ENCODE measurements around the gene TUBB4A.
A peak's percentile ranks its signal among the peaks of the same experiment; 100 is the strongest.

Gene TUBB4A

DNA sequence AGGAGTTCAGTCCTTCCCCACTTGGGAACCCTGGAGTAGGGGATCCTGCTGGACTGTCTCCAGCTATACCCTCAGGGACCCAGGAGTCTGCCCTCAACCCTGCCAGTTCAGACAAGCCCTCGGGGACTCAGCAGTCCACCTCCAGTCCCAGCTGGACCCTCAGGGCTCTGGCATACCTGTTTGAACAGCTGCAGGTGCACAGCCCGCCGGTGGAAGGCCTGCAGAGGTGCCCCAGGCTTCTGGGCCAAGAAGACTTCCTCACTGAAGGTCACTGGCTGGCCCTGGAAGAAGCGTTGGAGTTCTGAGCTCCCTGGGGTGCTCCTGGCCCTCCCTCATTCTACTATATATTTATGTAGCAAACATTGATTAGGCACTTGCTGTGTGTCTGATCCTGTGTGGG lies 29.4 kb downstream of the TUBB4A start:
- DNase-seq (ENCODE audit: low read depth in 1 of 2, low spot score in 1 of 2), result no peak

DNA sequence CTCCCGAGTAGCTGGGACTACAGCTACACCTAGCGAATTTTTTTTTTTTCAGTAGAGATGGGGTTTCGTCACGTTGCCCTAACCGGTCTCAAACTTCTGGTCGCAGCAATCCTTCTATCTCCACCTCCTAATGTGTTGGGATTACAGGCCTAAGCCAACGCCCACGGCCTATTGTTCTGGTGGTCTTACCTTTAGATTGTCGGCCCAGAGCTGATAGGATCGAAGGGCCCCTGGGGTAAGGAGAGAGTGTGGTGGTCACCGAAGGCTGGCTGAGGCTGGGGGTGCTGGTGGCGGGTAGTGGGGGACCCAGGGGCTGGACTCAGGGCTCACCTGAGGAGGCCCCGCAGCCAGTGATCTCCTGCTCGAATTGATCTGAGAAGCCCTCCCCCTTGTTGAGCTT lies 31.0 kb downstream of the TUBB4A start:
- no peak for DNase-seq (ENCODE audit: low read depth in 1 of 2, low spot score in 1 of 2)

DNA sequence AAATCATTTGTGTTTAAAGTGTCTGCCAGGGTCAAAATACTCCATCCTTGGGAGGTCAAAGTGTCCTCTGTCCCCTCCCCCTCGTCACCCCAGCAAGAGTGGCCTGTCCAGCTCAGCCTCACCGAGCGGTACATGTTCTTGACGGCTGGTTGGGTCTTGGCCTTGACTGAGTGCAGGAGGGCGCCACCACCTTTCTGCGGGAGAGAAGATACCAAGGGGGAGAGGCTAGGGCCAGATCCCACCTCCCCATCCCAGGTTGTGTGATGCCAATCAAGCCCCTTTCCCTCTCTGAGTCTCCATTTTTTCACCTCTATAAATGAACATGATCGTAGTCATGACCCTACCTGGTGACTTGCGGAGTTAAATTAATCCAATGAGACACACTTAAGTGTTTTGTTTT lies 31.9 kb downstream of the TUBB4A start:
- DNase-seq (ENCODE audit: low read depth in 1 of 2, low spot score in 1 of 2), result no peak

DNA sequence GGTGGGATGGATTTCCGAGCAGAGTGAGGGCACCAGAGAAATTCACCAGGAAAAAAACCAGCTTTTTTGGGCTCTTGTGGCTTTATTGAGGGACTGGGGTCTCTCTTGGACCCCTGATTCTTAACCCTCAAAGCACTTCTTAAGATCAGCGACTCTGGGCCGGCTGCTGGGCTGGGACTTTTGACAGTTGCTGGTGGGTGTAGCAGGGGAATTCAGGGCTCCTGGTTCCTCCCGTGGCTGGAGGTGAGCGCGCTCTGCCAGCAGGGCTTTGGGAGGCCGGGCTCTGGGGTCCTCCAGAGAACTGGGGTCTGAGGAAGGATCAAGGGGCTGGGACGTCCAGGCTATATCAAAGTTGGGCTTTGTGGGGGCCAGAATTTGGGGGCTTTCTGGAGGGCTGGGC lies 34.7 kb downstream of the TUBB4A start:
- no peak for DNase-seq (ENCODE audit: low read depth in 1 of 2, low spot score in 1 of 2)

DNA sequence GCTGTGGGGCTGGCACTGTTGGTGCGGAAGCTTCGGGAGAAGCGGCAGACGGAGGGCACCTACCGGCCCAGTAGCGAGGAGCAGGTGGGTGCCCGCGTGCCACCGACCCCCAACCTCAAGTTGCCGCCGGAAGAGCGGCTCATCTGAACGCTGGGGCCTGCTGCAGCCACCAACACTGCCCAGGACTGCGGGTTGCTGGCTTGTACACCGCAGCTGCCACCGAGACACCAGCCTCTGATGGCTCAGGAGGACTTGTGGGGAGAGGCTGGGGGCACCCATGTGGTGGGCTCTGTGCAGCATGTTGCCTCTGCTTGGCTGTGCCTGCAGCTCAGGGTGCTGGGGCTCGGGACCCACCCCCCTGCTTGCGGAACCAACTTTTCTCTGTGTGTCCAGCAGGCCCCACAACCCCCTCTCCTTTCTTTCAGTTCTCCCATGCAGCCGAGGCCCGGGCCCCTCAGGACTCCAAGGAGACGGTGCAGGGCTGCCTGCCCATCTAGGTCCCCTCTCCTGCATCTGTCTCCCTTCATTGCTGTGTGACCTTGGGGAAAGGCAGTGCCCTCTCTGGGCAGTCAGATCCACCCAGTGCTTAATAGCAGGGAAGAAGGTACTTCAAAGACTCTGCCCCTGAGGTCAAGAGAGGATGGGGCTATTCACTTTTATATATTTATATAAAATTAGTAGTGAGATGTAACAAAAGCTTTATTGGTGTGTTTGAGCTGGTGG lies 35.4 kb downstream of the TUBB4A start:
- DNase-seq (ENCODE audit: low read depth in 1 of 2, low spot score in 1 of 2), result no peak

DNA sequence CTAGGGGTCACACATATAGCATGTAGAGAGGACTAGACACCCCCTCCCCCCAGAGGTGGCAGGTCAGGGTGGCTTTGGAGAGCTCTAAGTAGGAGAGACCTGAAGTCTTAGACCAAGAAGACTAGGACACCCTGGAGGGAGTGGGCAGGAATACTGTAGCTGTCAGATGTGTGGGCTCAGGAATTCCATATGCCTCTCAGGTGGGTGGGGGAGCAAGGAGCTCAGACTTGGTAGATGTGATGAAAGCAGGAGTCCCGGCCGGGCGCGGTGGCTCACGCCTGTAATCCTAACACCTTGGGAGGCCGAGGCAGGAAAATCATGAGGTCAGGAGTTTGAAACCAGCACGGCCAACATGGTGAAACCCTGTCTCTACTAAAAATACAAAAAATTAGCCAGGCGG lies 36.4 kb downstream of the TUBB4A start:
- DNase-seq (ENCODE audit: low read depth in 1 of 2, low spot score in 1 of 2), result no peak

DNA sequence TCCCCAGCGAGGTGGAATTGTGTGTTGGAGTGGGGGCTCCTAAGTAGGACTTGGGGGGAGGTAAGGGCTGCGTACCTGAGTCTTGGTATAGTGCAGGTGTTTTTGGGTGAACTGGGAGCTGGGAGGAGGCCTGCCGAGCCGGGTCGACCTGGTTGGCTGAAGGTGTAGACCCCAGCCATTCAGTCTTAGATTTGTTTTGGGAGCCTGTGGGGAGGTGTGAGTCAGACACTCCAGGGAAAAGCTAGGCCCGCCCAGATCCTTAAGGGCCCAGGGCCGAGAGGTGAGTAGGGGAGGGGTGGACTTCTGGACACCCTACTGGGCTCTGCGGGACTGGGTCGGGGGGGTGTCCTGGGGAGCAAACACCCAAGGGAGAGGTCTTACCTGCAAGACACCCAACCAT lies 37.1 kb downstream of the TUBB4A start:
- DNase-seq (ENCODE audit: low read depth in 1 of 2, low spot score in 1 of 2), result no peak

DNA sequence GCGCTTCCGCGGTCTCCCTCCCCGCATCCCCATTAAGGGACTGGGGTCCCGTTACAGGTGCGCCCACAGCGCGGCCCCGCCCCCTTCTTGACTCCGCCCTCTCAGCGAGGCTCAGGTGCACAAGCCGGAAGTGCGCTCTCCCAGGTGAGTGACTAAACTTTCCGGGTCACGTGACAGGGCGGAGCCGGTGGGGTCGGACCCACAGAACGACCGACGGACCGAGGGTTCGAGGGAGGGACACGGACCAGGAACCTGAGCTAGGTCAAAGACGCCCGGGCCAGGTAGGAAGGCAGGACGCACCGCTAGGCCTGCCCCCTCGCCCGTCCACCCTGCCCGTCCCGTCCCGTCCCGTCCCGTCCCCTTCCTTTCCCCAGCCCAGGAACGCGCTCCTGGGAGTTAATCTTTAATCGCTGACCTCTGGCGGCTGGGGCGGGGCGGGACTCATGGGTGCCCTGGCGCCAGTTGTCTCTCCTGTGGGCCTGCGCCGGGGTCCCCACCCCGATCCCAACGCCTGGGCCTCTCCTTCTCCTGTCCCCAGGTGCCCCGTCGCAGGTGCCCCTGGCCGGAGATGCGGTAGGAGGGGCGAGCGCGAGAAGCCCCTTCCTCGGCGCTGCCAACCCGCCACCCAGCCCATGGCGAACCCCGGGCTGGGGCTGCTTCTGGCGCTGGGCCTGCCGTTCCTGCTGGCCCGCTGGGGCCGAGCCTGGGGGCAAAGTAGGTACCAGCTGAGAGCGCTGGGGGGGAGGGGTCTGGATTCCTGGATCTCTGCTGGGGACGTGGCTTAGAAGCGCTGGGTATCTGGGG lies 37.8 kb downstream of the TUBB4A start, which contains the start of gene CRB3:
CRB3 (plus strand) TSS at position 202 of the 804 bp plus-strand sequence; CDS start at position 633, 431 bp downstream.
- no peak for DNase-seq (ENCODE audit: low read depth in 1 of 2, low spot score in 1 of 2)

DNA sequence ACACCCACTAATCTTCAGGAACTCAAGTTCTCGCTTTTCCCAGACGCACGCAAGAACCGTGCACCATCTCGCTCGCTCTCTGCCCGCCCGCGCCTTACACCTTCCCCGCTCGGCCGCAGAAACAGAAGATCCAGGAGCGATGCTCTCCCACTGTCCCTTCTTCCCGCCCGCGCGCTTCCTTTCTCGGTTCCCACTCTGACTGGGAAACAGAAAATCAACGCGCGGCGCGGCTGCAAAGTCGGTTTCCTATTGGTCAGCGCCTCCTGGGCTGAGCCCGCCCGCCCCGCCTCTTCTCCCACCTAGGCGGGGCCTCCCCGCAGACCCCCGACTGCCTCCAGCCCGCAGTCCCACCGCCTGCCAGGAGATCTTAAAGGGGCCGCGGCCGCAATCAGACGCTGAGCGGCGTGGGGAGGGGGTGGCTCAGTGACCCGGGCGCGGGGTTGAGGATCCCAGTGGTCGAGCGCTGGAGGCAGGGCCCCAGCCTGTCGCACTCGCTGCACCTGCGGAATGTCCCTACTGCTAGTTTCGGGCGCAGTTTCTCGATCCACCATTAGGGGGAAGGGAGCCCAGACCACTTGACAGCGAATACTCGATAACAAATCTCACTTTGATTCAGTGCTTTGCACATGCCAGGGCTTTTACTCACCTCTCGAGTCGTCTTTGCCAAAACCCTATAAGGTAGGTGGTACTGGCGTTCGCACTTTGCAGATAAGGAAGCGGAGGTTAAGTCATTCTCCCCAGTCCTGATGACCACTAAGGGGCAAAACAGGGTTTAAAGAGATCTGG lies 41.8 kb downstream of the TUBB4A start:
- DNase-seq (ENCODE audit: low read depth in 1 of 2, low spot score in 1 of 2), result peak; percentile 94 to 95

DNA sequence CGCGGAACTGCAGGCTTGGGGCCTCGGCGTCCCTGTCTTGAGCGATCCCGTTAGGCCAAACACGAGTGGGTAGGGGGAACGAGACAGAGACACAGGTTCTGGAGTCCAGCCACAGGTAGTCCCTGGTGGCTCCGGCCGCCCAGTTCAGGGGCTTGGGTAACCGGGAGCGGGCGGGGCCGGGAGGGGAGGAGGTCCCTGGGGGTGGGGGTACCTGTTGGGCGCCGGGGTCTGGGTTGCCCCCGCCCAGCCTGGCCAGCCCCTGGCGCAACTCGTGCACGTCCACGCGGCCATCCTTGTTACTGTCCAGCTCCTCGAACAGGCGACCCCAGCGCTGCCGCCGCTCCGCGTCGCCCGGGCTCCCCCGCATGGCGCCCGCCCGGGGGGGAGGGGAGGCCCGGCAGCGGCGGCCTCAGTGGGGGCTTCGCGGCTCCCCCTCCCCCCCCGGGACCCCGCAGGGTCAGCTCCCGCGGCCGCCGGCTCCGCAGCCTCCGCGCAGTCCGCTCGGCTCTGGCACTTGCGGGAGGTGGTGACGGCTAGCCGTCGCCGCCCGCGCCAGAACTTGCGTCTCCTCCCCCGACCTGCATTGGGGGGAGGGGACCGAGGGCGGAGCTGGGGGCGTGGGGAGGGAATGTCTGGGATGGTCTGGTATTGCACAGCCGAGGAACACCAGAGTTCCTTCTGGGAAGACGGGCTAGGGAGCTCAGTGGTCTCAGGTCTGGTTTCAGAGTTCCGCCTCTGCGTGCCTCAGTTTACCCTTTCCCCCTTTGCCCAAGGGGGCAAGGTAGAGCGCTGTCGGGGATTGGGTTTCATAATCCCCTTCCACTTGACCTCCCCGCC lies 42.6 kb downstream of the TUBB4A start, which contains the start of gene SLC25A23:
SLC25A23 (minus strand) TSS at position 531 of the 837 bp plus-strand sequence; CDS start at position 367, 164 bp downstream.
- DNase-seq (ENCODE audit: low read depth in 1 of 2, low spot score in 1 of 2), result peak; percentile 35 to 40

DNA sequence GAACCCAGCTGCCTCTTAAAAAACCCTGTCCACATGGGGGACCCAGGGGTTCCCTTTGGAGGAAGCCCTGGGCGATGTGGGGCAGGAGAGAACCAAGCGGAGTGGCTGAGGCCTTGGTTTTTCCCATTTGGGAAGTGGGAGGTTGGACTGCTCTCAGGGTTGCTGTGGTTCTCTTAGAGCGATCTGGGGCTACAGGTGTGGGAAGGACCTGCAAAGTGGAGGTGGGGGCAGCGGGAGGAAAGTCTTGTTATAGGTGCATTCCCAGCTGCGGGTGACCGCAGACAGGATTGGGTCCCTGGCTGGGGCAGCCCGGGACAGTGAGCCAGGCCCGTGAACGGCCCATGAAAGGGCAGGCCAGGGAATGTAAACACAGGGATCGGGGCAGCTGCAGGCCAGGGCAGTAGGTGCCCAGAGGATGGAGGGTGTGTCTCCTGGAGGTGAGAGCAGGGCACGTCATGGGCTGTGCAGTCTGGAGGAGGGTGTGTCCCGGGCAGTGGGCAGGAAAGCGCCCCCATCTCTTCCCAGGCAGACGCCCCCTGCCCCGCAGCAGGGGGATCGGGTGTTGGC lies 43.3 kb downstream of the TUBB4A start:
- no peak for DNase-seq (ENCODE audit: low read depth in 1 of 2, low spot score in 1 of 2)

DNA sequence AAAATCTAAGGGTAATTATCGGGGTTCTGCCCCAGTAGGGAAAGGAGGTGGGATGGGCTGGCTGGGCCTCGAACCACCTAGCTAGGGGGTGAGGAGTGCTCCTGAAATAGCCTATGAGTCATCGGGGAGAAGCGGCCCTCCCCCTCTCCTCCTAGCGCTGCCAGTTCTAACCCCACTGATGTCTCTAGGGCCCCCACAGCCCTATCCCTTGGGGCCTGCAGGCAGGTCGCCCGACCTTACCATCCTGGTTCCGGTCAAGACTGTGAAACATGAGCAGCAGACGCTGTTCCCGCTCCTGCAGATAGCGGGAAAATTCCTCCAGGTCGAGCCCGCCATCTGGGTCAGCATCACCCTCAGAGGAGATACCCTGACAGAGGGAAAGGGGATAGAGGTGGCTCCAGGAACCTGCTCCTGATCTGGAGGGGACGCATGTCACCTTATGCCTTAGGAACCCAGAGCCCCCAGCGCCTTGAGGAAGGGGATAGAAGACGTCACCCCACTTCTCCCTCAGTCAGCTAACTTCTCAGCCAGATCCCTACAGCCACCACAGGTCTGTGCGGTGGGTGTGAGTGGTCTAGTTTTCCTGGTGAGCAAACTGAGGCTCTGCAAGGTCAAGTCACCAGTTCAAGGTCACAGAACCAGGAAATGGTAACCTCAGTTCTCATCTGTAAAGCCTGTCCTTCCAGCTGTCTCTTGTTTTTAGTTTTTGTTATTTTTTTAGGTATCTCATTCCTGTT lies 44.0 kb downstream of the TUBB4A start:
- DNase-seq (ENCODE audit: low read depth in 1 of 2, low spot score in 1 of 2), result no peak

DNA sequence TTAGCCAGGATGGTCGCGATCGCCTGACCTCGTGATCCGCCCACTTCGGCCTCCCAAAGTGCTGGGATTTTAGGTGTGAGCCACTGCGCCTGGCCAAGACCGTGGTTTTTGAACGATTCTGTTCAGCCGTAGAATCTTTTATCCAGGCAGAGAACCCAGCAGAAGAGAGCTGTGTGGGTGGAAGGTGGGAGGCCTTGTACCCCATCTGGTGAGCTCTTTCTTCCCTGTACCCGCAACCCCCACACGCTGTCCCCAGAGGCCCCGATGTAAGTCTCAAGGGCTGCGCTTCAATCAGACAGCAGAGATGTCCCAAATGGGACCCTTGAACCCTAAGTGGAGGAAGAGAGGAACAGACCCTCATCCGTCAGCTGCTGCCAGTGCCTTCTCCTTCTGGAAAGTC lies 46.2 kb downstream of the TUBB4A start:
- no peak for DNase-seq (ENCODE audit: low read depth in 1 of 2, low spot score in 1 of 2)

DNA sequence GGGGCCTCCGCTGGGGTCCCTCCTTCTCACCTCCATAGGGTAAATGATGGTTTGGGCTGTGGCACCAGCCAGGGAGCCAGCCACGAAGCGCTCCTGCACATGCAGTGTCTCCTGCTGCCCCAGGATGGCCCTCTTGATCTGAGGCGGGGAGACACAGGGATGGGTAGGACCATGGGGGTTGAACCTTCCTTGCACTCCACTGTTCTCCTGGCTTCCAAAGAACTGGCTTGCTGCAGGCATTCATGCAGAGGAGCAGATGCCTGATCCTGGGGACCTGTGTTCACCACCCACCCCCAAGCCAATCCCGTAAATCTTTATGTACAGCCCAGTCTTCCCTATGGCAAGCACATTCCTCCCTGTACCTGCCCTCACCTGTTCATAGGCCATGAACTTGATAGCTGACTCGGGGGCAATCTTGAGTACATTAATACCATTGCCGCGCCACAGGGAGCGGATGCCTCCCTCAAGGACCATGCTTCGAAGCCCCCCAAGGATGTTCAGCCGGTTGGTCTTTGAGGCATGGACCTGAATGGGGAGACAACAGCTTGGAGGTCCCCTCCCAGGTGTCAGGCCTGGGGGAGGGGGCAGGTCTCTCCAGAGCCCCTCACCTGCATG lies 48.1 kb downstream of the TUBB4A start:
- DNase-seq (ENCODE audit: low read depth in 1 of 2, low spot score in 1 of 2), result no peak

DNA sequence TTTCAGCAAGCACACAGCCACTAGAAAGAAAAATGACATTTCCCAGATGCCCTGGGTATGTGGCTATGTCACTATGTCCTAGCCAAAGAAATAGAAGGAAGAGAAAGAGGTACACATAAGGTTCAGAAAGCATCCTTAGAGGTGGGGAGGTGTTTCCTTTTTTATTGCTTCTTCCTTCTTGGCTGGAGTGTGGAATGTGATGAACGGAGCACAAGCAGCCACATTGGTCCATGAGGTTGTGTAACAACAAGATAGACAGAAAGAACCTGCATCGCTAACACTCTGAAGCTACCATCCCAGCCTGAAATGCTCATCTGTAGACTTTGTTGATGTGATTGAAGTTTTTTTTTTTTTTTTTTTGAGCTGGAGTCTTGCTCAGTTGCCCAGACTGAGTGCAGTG lies 49.2 kb downstream of the TUBB4A start:
- DNase-seq (ENCODE audit: low read depth in 1 of 2, low spot score in 1 of 2), result no peak

DNA sequence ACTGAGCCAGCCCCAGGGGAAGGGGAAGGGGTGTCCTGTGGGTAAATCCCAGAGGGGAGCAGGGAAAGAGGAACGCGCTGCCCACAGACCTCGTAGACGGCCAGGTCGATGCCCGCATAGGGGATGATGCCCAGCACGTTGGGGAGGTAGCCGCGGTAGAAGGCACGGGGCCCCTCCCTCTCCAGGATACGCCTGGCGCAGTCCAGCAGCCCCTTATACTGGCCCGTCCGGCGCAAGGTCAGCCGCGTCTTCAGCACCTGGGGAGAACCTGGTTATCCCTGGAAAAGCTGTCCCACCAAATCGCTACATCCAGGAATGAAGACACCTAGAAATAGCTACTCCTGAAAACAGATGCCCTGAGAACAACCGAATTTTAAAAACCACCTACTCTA lies 49.9 kb downstream of the TUBB4A start:
- DNase-seq (ENCODE audit: low read depth in 1 of 2, low spot score in 1 of 2), result no peak

DNA sequence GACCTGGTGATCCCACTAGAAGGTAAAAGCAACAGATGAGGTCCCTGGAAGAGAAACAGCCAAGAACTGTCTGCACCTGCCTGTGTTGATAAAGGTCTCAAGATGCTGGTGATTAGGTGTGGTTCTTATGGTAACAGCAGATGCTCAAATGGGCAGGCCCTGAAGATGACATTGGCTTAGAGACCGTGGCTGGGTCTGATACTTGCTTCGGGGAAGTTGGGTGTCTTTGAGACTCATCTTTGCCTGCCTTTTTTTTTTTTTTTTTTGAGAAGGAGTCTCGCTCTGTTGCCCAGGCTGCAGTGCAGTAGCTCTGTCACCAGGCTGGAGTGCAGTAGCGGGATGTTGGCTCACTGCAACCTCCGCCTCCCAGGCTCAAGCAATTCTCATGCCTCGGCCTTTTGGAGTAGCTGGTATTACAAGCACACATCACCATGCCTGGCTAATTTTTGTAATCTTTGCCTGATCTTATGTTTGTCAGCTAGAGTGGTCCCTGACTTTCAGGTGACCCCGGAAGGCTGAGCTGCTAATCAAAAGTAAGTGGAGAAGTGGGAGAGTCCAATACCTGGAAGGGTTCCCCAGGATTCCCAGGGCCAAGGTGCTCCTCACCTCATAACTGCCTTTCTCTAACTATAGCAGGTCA lies 50.4 kb downstream of the TUBB4A start:
- DNase-seq (ENCODE audit: low read depth in 1 of 2, low spot score in 1 of 2), result no peak

DNA sequence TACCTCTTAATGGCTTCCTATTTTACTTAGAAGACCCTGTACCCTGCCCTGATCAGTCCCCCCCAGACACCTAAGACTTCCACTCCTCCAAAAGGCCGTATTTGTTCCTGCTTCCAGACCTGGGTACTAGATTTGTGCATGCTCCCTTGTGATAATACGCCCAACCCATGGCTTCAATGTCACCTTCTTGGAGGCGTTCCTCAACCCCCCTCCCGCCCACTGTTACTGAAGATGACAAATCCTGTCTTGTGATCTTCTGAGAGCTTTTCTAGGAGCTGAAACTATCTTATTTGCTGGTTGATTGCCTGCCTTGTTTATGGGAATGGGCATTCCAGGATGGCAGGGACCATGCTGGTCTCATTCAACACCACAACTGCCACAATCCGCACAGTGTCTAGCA lies 51.9 kb downstream of the TUBB4A start:
- no peak for DNase-seq (ENCODE audit: low read depth in 1 of 2, low spot score in 1 of 2)

DNA sequence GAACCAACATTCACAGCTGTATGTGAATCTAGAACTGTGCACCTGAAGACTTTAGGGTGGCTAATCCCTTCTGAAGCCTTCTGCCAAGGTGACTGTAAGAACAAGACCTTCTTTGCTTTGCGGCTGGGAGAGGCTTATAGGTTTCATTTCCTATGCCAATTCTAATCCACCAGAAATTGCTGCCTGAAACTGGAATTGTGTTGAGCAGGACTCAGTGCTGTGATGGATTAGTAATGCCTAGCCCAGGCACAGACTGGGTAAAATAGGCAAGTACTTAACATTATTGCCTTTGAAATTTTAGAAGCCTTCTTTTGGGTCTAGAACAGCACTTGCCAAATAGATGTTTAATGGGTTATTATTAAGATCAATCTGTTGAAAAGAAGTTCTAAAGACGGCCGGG lies 54.1 kb downstream of the TUBB4A start:
- DNase-seq (ENCODE audit: low read depth in 1 of 2, low spot score in 1 of 2), result no peak
